HG02642 (cell line): ENCODE measurements around the gene MUC6.
"Not testable (repeated sequence)": the region's sequence is repeated elsewhere in the genome, so short reads cannot be mapped to it uniquely, and the experiment has no call there.

Experiments used
- ATAC-seq: cut with Tn5 transposase; IDR thresholded peaks from one replicate; pipeline ENCODE4 v1.9.1; 2021; ENCODE audit warnings: mild to moderate bottlenecking; ENCODE audit not compliant: unreplicated experiment, poor library complexity

MUC6 gene

DNA sequence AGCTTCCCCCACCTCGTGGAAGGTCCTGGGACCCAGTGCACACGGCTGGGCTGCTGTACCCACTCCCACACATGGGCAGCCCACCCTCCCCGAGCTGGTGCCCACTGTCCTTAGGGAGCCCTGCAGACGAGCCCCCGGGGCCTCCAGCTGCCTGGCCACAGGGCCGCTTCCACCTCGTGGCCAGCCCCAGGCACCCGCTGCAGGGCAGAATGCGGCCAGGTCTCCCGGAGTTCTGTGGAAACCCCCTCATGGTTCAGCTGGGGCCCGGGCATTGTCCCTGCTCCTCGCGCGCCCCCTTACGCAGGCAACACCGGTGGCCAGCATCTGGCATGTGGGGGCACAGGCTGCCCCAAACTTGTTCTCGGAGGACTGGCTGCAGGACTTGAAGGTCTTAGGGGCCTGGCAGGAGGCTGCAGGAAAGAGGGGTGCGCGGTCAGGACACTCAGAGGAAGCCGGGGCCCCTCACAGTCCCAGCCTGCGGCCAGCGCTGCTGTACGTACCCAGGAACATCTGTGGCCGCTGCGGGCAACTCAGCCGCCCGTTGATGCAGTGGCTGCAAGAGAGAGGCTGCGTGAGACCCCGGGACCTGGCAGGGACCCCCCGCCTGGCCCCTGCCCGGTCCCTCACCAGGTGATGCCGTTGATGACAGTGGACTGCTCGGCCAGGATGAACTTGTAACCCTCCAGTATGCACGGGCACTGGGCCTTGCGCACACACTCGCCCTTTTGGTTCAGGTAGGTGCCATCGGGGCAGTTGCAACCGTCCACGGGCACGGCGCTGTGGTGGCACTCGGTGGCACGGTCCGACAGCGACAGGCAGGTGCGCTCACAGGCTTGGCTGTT, 9.7 kb downstream of the MUC6 start:
- no peak for ATAC-seq

DNA sequence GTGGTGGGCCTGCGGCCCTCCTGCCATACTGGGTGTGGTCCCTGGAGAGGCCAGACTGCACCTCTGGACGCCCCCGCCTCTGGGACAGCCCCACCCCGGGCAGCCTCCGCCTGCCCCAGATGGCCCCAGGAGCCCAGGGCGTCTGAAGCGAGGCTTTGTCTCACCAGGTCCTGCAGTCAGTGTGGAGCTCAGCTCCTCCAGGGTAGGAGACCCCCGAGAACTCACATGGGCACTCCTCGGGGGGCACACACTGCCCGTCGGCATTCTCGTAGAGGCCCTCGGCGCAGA, 10.4 kb downstream of the MUC6 start:
- no peak for ATAC-seq

DNA sequence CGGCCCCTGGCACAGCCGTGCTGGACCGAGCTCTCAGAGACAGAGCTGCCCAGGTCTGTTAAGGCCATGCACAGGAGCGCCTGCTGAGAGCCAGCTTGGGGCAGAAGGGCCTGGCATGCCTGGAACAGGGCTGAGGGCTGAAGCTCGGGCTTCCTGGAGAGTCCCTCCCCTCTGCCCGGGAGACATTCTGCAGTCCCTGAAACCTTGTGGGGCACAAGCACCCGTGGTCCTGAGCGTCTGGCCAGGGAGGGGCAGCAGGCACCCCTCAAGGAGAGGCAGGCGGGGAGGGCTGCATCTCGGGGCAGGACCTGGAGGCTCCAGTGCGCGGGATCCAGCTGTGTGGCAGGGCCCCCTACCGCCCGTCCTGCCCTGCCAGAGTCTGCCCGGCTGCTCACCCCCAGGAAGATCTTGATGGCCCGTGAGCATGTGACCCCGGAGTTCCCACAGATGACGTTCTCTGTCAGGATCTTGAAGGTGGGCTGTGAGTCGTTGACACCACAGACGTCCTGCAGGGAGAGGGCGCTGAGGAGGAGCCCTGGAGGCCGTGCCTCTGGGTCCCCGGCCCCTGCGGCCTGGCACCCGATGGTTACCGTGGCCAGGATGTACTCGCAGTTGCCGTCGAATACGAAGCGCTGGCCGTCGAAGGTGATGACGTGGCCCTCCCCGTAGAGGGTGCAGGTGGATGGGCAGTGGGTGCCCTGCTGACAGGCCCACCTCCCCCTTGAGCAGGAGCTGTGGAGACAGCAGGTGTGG, 10.9 kb downstream of the MUC6 start:
- no peak for ATAC-seq

DNA sequence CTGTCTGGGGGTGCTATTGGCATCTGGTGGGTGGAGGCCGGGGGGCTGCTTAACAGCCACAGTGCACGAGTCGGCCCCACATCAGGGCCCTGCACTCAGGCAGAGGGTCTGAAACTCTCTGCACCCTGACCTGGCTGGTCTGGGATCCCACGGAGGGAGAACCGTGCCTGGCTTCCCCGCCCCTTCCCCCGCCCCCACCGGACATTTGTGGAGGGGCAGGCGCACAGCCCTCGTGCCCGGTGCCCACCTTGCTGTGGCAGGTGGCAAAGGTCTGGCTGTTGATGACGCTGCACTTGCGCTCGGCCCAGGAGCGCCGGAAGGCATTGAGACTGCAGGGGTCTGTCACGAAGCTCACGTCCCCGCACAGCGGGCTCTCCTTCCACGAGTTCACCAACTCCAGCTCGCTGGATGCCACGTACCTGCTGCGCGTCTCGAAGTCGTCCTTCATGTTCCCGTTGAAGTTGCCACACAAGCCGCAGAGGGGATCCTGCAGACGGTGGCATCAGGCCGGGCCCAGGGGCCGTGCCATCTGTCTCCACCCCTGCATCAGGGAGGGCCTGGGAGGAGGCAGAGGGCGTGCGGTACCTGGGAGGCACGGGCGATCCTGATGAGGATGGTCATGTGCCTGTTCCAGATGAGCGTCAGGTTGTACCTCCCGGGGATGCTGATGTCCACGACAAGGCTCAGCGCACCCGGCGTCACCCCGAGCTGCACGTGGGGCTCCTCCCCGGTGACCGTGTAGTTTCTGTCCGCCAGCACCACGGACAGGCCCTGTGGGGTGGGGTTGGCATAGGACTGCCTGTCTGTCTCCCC, 11.7 kb downstream of the MUC6 start:
- no peak for ATAC-seq

DNA sequence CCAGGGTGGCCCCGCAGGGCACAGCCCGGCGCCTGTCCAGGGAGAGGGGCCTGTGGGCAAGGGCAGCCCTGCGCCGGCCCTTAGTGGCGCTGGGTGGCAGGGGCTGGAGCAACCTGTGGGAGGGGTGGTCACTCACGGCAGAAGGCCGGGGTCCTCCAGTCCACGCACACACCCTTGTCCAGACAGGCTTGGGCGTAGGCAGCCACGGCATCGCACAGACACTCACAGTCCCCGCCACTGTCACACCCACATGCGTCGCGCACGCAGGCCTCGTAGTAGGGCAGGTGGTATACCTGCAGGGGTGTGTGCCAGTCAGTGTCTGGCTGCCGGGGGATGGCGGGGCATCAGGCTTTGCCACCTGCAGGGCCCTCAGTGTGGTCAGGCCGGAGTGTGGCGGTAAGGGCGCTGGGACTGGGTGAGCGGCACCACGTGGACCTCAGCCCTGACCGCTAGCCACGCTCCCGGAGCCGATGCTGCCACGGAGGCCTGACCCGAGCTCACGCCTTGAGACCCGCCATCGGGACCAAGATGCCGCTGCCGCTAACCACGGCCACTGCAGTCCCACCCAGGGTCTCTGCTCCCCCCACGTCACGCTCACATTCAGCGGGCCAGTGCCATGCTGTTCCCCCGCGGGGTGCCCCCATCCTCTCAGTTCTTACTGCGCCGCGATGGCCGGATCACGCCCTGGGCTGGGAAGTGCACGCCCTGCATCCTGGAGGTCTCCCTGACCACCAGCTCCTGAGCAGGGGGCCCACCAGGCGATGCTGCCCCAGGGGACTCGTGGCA, 12.5 kb downstream of the MUC6 start:
- ATAC-seq = no peak

DNA sequence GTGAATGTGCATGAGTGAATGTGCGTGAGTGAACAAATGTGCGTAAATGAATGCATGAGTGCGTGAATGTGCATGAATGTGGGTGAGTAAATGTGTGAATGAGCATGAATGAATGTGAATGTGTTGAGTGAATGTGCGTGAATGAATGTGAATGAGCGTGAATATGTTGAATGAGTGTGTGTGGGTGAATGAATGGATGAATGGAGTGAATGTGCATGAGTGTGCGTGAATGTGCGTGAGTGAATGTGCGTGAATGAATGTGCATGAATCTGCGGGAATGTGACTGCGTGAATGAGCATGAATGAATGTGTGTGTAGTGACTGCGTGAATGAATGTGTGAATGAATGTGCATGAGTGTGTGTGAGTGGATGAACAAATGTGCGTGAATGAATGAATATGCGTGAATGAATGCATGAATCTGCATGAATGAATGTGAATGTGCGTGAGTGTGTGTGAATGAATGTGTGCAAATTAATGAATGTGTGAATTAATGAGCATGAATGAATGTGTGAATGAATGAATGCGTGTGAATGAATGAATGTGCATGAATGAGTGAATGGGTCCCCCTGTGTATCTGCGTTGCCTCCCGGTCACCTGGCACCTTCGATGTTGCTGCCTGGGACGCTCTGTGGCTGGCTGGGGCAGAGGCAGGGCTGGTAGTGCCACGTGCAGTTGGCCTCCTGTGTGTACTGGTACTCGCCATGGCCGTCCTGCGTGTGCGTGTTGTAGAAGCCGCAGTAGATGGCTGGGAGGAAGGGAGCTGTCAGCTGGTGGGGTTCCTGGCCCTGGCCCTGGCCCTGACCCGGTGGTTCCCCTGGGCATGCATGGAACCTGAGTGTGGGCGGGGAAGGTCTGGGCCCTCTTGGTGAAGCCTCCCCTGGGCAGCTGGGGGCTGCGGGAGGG, 13.4 kb downstream of the MUC6 start:
- no peak for ATAC-seq

DNA sequence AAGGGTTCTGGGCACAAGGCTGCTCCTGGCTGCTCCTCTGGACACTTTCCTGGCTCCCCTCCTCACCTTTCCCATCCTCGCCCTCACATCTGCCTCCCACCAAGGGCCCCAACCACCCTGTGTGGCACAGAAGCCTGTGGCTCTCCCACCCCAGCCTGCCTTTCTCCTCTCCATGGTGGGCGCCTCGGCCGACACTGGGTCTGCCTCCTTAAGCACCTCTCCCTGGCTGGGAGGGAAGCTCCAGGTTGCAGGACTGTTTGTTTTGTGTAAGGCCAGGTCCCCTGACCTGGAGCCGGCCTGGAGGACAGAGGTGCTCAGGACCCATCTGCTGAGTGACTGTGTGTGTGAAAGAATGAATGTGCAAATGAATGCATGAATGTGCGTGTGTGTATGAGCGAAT, 14.1 kb downstream of the MUC6 start:
- no peak for ATAC-seq

DNA sequence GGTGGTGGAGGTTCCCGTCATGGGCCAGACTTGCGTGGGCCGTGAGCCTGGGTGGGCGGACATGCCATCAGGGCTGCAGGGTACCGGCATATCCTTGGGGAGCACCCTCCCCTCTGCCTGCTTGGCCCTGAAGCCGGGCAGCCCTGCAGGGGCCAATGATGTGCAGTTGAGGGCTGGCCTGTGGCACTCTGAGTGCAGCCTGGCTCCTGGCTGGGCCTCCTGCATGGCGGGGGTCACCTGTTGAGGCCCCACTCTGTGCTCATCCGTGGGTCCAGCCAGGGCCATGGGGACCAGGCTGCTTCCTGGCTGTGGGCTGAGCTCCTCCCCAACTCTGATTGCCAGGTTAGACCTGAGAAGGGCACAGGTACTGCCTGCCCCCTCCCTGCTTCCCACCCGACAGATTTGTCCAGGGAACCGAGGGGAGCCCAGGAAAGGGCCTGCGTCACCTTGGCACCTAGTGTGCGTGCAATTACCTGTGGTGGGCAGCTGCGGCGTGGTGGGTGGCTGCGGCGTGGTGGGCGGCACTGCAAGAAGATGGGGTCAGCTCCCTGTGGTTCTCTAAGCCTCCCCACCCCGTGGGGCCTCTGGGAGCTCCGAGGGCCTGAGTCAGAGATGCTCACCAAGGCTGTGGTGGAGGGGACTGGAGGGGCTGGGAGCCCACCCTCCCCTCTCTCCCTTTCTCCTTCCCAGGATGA, 16.2 kb downstream of the MUC6 start:
- ATAC-seq = no peak

DNA sequence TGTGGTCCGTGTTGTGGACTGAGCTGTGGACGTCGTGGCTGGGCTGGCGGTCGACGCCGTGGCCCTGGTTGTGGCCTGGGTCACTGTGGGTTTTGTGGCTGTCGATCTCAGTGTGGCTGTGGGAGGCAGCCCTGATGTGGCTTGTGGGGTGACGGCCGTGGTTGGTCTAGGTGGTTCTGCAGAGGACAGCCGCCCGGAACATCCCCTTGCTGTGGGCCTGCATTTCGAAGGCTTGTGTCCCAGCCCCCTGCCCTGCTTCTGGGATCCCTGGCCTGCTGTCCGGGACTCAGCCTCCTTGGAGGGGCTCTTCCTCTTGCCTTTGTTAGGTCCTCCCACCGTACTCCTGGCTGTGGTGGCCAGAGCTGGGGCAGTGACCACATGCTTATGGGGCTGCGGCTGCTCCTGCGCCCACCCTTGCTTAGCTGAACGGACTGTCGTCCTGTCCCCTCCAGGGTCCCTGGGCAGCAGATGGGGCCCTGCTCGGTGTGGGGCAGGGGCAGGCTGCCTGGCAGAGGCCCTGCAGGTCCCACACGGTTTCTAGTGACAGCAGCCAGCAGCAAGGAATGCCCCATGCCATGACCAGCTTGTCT, 17.1 kb downstream of the MUC6 start:
- ATAC-seq = no peak

DNA sequence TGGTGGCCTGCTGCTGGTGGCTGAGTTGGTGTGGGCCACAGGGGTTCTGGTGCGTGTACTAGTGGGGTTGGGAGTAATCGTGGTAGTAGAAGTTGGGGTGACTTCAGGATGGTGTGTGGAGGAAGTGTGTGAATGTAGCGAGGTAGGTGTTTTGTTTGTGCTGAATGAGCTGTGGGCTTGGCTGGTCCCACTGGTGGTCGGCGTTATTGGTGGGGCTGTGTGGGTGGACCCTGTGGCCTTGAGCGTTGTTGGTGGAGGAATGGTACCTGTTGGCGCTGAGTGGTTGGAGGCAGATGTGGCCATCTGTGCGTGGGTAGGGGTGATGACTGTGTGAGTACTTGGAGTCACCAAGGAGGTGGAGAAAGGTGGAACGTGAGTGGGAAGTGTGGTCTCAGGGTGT, 18.4 kb downstream of the MUC6 start:
- ATAC-seq = no peak

DNA sequence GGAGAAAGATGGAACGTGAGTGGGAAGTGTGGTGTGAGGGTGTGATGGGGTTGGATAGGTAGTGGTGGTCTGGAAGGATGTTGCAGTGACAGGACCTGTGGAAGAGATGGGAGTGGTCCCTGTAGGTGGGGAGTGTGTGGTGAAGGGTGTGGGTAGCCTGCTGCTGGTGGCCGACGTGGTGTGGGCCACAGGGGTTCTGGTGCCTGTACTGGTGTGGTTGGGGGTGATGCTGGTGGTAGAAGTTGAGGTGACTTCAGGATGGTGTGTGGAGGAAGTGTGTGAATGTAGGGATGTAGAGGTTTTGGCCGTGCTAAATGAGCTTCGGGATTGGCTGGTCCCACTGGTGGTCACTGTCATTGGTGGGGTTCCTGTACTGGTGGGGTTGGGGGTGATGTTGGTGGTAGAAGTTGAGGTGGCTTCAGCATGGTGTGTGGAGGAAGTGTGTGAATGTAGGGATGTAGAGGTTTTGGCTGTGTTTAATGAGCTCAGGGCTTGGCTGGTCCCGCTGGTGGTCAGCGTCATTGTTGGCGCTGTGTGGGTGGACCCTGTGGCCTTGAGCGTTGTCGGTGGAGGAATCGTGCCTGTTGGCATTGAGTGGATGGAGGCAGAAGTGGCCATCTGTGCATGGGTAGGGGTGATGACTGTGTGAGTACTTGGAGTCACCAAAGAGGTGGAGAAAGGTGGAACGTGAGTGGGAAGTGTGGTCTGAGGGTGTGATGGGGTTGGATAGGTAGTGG, 19.1 kb downstream of the MUC6 start:
- no peak for ATAC-seq

DNA sequence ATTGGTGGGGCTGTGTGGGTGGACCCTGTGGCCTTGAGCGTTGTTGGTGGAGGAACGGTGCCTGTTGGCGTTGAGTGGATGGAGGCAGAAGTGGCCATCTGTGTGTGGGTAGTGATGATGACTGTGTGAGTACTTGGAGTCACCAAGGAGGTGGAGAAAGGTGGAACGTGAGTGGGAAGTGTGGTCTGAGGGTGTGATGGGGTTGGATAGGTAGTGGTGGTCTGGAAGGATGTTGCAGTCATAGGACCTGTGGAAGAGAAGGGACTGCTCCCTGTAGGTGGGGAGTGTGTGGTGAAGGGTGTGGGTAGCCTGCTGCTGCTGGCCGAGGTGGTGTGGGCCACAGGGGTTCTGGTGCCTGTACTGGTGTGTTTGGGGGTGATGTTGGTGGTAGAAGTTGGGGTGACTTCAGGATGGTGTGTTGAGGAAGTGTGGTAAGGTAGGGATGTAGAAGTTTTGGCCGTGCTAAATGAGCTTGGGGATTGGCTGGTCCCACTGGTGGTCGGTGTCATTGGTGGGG, 19.9 kb downstream of the MUC6 start:
- not testable (repeated sequence) for ATAC-seq

DNA sequence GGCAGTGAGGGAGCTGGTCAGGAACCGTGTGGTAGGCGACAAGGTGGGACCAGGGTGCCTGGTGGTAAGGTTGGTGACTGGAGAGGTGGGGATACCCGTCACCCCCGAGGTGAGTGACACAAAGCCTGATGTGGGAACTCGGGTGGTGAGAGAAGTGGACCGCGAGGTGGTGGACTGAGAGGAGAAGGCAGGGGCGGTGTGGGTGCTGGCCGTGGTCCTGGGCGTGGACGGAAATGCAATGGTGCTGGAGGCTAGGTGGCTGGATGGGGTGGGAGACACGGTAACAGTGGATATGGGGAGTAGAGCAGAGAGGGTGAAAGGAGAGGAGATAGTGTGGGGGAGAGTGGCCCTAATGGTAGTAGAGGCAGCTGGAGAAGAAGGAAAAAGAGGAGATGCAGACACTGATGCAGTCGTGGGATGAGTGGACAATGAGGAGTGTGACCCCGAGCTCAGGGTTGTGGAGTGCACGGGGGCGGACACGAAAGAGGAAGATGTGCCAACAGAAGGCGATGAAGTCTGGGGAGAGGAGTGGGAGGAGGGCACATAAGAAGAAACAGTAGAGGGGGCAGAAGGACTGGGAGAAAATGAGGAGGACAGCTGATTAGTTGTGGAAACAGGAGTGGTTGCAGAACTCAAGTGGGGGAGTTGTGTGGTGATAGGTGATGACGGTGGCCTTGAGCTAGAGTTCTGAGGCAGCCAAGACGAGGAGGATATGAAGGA, 20.5 kb downstream of the MUC6 start:
- ATAC-seq = no peak

DNA sequence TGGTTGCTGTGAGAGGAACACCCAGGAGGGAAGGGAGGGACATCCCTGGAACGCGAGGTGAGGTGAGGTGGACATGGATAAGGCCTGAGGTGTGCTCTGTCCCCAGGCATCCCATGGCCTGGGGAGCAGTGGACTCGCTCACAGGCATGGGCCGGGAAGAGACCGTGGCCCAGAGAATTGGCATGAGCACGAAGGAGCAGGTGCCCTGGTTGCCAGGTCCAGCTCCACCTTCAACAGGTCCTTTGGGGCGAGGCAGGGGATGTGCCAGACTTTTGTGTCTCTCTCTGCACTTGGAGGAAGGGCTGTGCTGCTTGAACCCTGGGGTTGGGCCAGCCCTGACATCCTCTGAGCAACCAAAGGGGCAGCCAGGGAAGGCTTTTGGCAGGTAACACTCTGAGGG, 21.5 kb downstream of the MUC6 start:
- ATAC-seq = no peak

DNA sequence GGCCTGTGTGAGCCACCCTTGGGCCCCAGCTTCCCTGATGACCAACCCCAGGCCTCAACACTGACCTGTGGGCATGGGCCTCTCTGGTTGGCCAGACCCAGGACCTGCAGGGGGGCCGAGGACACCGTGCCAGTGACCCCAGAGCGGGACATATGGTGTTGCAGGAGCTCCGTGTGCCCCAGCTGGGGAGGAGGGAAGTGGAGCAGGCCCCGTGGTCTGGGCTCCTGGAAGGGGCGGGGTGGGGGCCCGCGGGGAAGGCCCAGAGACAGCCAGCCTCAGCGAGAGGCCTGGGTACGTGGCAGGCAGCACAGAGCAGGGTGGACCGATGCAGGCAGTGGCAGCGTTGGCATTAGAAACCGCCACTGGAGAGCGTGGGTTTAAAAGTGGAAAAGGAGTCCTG, 22.2 kb downstream of the MUC6 start:
- ATAC-seq = no peak

DNA sequence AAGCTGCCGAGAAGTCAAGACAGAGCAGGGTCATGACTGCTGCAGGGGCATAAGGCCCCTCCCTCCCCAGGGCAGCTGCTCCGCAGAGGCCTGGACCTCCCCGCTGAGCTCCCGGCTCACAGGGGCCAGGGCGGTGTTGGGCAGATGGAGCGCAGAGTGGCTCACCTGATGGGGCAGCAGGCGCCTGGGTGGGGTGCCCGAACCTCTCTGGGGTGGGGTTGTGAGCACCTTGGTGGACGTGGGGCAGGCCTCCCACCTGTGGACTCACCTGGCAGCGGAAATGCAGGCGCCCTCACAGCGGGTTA, 22.9 kb downstream of the MUC6 start:
- ATAC-seq = no peak
